CD14-positive monocyte (primary cell): ENCODE results near the gene DCTD. TPM values are rescaled to one million over a fixed set of nuclear protein-coding genes. Genes with fewer than 3 reads are reported as not detected.

Experiments
- DNase-seq, 3 donors: peaks; one replicate each; pipeline ENCODE4 v3.0.0-alpha.2; 2011 to 2022
- H2AFZ ChIP-seq: 2 replicates; pipeline ENCODE4 v1.6.0; 2012; ENCODE audit warnings: mild to moderate bottlenecking, low read depth, low read length, inconsistent platforms; ENCODE audit not compliant: insufficient read depth, poor library complexity, severe bottlenecking
- H3K27ac ChIP-seq, 2 donors: 1 replicate in 1 of 2; 2 replicates in 1 of 2; pipeline ENCODE4 v1.5.1; 2012 to 2013; ENCODE audit warnings: low read length in 2 of 2, control low read depth in 1 of 2, inconsistent platforms in 1 of 2, low read depth in 1 of 2, mild to moderate bottlenecking in 1 of 2
- H3K27me3 ChIP-seq, 2 donors: one replicate each; pipeline versions ENCODE4 v1.6.0 to v1.6.1; 2011 to 2013; ENCODE audit warnings: low read length in 2 of 2; ENCODE audit not compliant: control insufficient read depth in 2 of 2, insufficient read depth in 2 of 2
- H3K36me3 ChIP-seq, 2 donors: replicated peaks in 1 of 2; 1 replicate in 1 of 2; 2 replicates in 1 of 2; pipeline versions ENCODE4 v1.5.1 to v1.6.1; 2012 to 2013; ENCODE audit warnings: low read length in 2 of 2, control low read depth in 1 of 2, inconsistent platforms in 1 of 2, mild to moderate bottlenecking in 1 of 2; ENCODE audit not compliant: insufficient read depth in 2 of 2, control insufficient read depth in 1 of 2
- H3K4me1 ChIP-seq, 2 donors: 1 replicate in 1 of 2; 2 replicates in 1 of 2; pipeline versions ENCODE4 v1.5.1 to v1.6.1; 2012 to 2013; ENCODE audit warnings: low read length in 2 of 2, control low read depth in 1 of 2, inconsistent platforms in 1 of 2, mild to moderate bottlenecking in 1 of 2, moderate library complexity in 1 of 2; ENCODE audit not compliant: insufficient read depth in 2 of 2, control insufficient read depth in 1 of 2
- H3K4me2 ChIP-seq: replicated peaks from 2 replicates; pipeline ENCODE3; 2012; ENCODE audit warnings: low read length, moderate library complexity, mild to moderate bottlenecking; ENCODE audit not compliant: poor library complexity, severe bottlenecking; ENCODE audit errors: extremely low read depth
- H3K4me3 ChIP-seq, 3 experiments: fragments of 200-600 bp in 1 of 3; sonication (generic) in 1 of 3; replicated peaks in 1 of 3; 1 replicate in 2 of 3; 2 replicates in 1 of 3; pipeline ENCODE4 v1.5.1; 2011 to 2013; ENCODE audit warnings: low read length in 3 of 3, mild to moderate bottlenecking in 3 of 3, control low read depth in 2 of 3, low read depth in 2 of 3, inconsistent platforms in 1 of 3, moderate library complexity in 1 of 3
- H3K79me2 ChIP-seq: 2 replicates; pipeline ENCODE4 v1.6.0; 2012; ENCODE audit warnings: mild to moderate bottlenecking, control low read depth, inconsistent platforms, low read length, moderate library complexity; ENCODE audit not compliant: insufficient read depth
- H3K9ac ChIP-seq: 2 replicates; pipeline ENCODE4 v1.6.0; 2017; ENCODE audit warnings: low read length, mild to moderate bottlenecking; ENCODE audit not compliant: insufficient read depth, poor library complexity, severe bottlenecking
- H3K9me3 ChIP-seq, 2 donors: replicated peaks in 1 of 2; 1 replicate in 1 of 2; 2 replicates in 1 of 2; pipeline versions ENCODE4 v1.5.1 to v1.6.1; 2012 to 2013; ENCODE audit warnings: low read length in 2 of 2, control low read depth in 1 of 2; ENCODE audit not compliant: control insufficient read depth in 1 of 2, insufficient read depth in 1 of 2
- H4K20me1 ChIP-seq: 2 replicates; pipeline ENCODE4 v1.6.0; 2012; ENCODE audit warnings: mild to moderate bottlenecking, low read length, control low read depth, moderate library complexity; ENCODE audit not compliant: insufficient read depth
- H3K27ac Mint-ChIP-seq, 7 donors: one replicate each; pipeline ENCODE4 v1.8.0; 2020; ENCODE audit warnings: mild to moderate bottlenecking in 7 of 7, mixed read lengths in 7 of 7, moderate library complexity in 6 of 7, inconsistent platforms in 2 of 7
- H3K27me3 Mint-ChIP-seq, 3 donors: one replicate each; pipeline ENCODE4 v1.8.0; 2021 to 2022; ENCODE audit warnings: low read depth in 3 of 3, mild to moderate bottlenecking in 3 of 3, mixed read lengths in 3 of 3, moderate library complexity in 3 of 3, inconsistent platforms in 1 of 3
- H3K36me3 Mint-ChIP-seq, 2 donors: one replicate each; pipeline ENCODE4 v1.8.0; 2020; ENCODE audit warnings: mixed read lengths in 2 of 2, inconsistent platforms in 1 of 2, mild to moderate bottlenecking in 1 of 2
- H3K4me1 Mint-ChIP-seq: one replicate; pipeline ENCODE4 v1.8.0; 2020; ENCODE audit warnings: mild to moderate bottlenecking, mixed read lengths
- H3K4me3 Mint-ChIP-seq, 2 donors: one replicate each; pipeline ENCODE4 v1.8.0; 2020; ENCODE audit warnings: mild to moderate bottlenecking in 2 of 2, mixed read lengths in 2 of 2, moderate library complexity in 1 of 2
- H3K9me3 Mint-ChIP-seq, 7 donors: one replicate each; pipeline ENCODE4 v1.8.0; 2020 to 2022; ENCODE audit warnings: mixed read lengths in 7 of 7, mild to moderate bottlenecking in 6 of 7, moderate library complexity in 6 of 7, inconsistent platforms in 2 of 7
- WGBS: methylation state at CpG from one replicate; pipeline ENCODE4 v1.1.5; 2013; ENCODE audit warnings: missing lambda C conversion rate; ENCODE audit not compliant: insufficient coverage; 5-methylcytosine and 5-hydroxymethylcytosine counted together
- intact Hi-C, 2 donors: fragments of 100-400 bp; cut with micrococcal nuclease; formaldehyde crosslinking; loops; one replicate each; pipeline versions ENCODE4 v1.15.0 to v1.15.1; 2023
- polyA plus RNA-seq, 3 donors: library from polyadenylated mRNA; depleted of rRNA in 1 of 3; unstranded in 2 of 3; stranded (reverse) in 1 of 3; fragments of 300-500 nt in 2 of 3; fragments of >200 nt in 1 of 3; fragmentation: Illumina TruSeq in 2 of 3; gene quantifications; 1 replicate in 2 of 3; 2 replicates in 1 of 3; pipeline ENCODE4 v1.2.3, GENCODE V29; 2012 to 2021
- TF ChIP-seq, protein P1 (sequence below): fragments of 200-600 bp; IDR thresholded peaks from one replicate; pipeline ENCODE4 v1.8.0; 2022; ENCODE audit warnings: antibody characterized with exemption, mild to moderate bottlenecking

Gene DCTD
- polyA plus RNA-seq, 3 donors: 45.8 to 49.9 (median 47.8) TPM

DNA sequence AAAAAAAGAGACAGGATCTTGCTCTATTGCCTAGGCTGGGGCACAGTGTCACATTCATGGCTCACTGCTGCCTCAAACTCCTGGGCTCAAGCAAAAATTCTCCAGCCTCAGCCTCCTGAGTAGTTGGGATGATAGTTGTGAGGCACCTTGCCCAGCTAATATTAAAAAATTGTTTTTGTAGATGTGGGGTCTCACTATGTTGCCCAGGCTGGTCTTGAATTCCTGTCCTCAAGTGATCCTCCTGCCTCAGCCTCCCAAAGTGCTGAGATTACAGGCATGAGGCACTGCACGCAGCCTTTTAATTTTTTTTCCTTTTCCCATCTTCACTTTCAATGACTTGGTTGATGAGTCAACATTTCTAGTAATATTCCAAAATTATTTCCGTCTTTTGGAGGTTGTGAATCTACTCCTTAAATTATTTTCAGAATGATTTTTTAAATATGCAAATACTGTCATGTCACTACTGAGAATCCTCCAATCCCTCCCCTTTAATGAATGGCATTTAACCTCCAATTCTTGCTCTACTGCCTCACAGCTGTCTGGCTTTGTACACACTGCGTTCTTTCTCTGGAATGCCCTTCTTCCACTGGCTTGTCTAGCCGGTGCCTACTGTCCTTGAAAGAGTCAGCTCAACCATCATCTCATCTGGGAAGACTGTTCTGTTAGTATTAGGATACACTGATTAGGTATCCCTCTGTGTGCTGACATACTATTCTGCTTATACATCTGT is 27.5 kb upstream of the DCTD start:
- no peaks in the 10 kb centered on the region for H3K79me2 ChIP-seq
- peaks cover 0 to 1% (median 0%) of the 10 kb centered on the region in 7 donors for H3K9me3 Mint-ChIP-seq
- TF ChIP-seq, protein P1, sequence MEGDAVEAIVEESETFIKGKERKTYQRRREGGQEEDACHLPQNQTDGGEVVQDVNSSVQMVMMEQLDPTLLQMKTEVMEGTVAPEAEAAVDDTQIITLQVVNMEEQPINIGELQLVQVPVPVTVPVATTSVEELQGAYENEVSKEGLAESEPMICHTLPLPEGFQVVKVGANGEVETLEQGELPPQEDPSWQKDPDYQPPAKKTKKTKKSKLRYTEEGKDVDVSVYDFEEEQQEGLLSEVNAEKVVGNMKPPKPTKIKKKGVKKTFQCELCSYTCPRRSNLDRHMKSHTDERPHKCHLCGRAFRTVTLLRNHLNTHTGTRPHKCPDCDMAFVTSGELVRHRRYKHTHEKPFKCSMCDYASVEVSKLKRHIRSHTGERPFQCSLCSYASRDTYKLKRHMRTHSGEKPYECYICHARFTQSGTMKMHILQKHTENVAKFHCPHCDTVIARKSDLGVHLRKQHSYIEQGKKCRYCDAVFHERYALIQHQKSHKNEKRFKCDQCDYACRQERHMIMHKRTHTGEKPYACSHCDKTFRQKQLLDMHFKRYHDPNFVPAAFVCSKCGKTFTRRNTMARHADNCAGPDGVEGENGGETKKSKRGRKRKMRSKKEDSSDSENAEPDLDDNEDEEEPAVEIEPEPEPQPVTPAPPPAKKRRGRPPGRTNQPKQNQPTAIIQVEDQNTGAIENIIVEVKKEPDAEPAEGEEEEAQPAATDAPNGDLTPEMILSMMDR: no peak
- 100% methylated on average over 1 of the region's 4 CpGs for WGBS
- H3K9ac ChIP-seq: no peak overlapping the region
- peaks cover 0 to 8% (median 5%) of the 10 kb centered on the region in 3 donors for H3K27me3 Mint-ChIP-seq
- H2AFZ ChIP-seq: no peak overlapping the region
- no peaks in the 10 kb centered on the region for H3K36me3 ChIP-seq
- H3K4me1 Mint-ChIP-seq: no peaks in the 10 kb centered on the region
- H3K4me3 ChIP-seq: no peak overlapping the region
- H4K20me1 ChIP-seq: no peaks in the 10 kb centered on the region
- H3K27ac ChIP-seq: no peak overlapping the region
- H3K4me2 ChIP-seq: no peak overlapping the region
- DNase-seq: no peak
- H3K9me3 ChIP-seq: no peaks in the 10 kb centered on the region
- H3K4me1 ChIP-seq: no peaks in the 10 kb centered on the region
- intact Hi-C loops: no loop called here
- no peak overlapping the region for H3K4me3 Mint-ChIP-seq
- H3K27me3 ChIP-seq: no peaks in the 10 kb centered on the region
- no peak overlapping the region for H3K27ac Mint-ChIP-seq
- no peaks in the 10 kb centered on the region for H3K36me3 Mint-ChIP-seq

DNA sequence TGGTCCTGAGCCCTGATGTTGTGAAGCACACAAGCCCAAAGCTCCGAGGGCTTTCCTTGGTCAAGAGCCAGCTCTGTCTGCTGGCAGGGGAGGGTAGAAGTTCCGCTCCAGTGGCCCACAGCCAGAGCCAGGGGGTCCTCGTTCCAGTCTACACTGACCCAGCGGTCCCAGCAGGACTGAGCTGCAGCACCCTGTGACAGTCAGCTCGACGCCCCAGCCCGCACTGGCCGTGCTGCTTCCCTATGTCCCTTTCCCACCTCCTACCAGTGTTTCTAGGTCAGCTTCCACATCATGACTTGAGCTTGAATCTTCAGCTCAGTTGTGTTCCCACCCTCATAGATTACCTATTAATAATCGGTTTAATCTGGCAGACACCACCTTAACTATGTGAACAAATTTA is 22.5 kb upstream of the DCTD start:
- peaks cover 0 to 9% (median 2%) of the 10 kb centered on the region in 3 donors for H3K27me3 Mint-ChIP-seq
- no peak overlapping the region for H3K4me2 ChIP-seq
- H3K36me3 ChIP-seq: no peaks in the 10 kb centered on the region
- H3K9ac ChIP-seq: no peak overlapping the region
- H3K27ac ChIP-seq: no peak overlapping the region
- no peak overlapping the region for H3K27ac Mint-ChIP-seq
- H3K4me3 ChIP-seq: no peak overlapping the region
- H3K4me1 ChIP-seq: no peaks in the 10 kb centered on the region
- no peak for DNase-seq
- H3K79me2 ChIP-seq: no peaks in the 10 kb centered on the region
- H3K4me1 Mint-ChIP-seq: peaks cover 6% of the 10 kb centered on the region
- H3K9me3 ChIP-seq: no peaks in the 10 kb centered on the region
- H4K20me1 ChIP-seq: no peaks in the 10 kb centered on the region
- H3K9me3 Mint-ChIP-seq: peaks cover 0 to 1% (median 0%) of the 10 kb centered on the region in 7 donors
- H3K36me3 Mint-ChIP-seq: no peaks in the 10 kb centered on the region
- H3K4me3 Mint-ChIP-seq: no peak overlapping the region
- WGBS: 98% methylated on average over 8 of the region's 9 CpGs
- intact Hi-C loops: loop anchor here (5.0 kb wide), 1 partner anchor 323 kb away; no protein-coding TSS in a partner anchor
- H2AFZ ChIP-seq: no peak overlapping the region
- no peaks in the 10 kb centered on the region for H3K27me3 ChIP-seq
- TF ChIP-seq, protein P1: no peak
